ENCODE measurements around the gene LPAR1.
"Not testable (repeated sequence)": the region's sequence is repeated elsewhere in the genome, so short reads cannot be mapped to it uniquely, and the experiment has no call there.

LPAR1 gene

GRCh38 chr9:110826400-110826799 is 211.9 kb downstream of the LPAR1 start:
- DNase-seq (ENCODE audit: low read depth in 1 of 2, low spot score in 1 of 2), result not testable (repeated sequence)

DNA sequence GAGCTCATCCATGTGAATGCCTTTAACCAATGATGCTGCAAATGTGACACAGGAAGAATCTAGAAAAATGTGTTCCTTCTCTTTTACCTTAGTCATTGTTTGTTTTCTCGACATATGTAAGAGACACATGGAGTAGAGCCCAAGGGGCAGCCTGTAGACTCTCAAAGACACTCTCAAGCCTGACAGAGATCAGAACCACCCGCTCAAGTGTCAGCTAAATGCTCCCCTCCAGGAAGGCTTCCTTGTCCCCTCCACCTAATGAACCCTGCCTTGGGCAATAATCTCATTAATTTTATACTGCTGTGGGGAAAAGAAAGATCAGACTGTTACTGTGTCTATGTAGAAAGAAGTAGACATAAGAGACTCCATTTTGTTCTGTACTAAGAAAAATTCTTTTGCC is 212.3 kb downstream of the LPAR1 start:
- DNase-seq (ENCODE audit: low read depth in 1 of 2, low spot score in 1 of 2), result no peak

GRCh38 chr9:110825129-110825528 is 213.1 kb downstream of the LPAR1 start:
- DNase-seq (ENCODE audit: low read depth in 1 of 2, low spot score in 1 of 2), result not testable (repeated sequence)
